HepG2 (cell line): ENCODE measurements around the gene AP5B1.

Experiments
- ESRRA ChIP-seq: sonication (generic); formaldehyde crosslinking; IDR thresholded peaks from 2 replicates; pipeline ENCODE4 v1.5.1; 2020; ENCODE audit warnings: mild to moderate bottlenecking, low read depth, missing genetic modification reagents
- PTBP1 ChIP-seq: fragments of 200-400 bp; formaldehyde crosslinking; IDR thresholded peaks from 2 replicates; pipeline ENCODE4 v1.6.1; 2018; ENCODE audit warnings: low read length, low read depth; ENCODE audit not compliant: poor library complexity, severe bottlenecking
- TEAD2 ChIP-seq: sonication (generic); formaldehyde crosslinking; IDR thresholded peaks from 2 replicates; pipeline ENCODE4 v1.9.0; 2021; ENCODE audit warnings: missing genetic modification reagents
- THAP7 ChIP-seq: sonication (generic); formaldehyde crosslinking; IDR thresholded peaks from 2 replicates; pipeline ENCODE4 v1.8.1; 2023; ENCODE audit warnings: mild to moderate bottlenecking, missing genetic modification reagents
- ZBTB44 ChIP-seq: sonication (generic); formaldehyde crosslinking; IDR thresholded peaks from 2 replicates; pipeline ENCODE4 v1.4.0; 2020; ENCODE audit warnings: missing genetic modification reagents
- ZNF75D ChIP-seq: sonication (generic); formaldehyde crosslinking; IDR thresholded peaks from 2 replicates; pipeline ENCODE4 v1.8.1; 2023; ENCODE audit warnings: missing genetic modification reagents, mild to moderate bottlenecking, borderline replicate concordance
- TF ChIP-seq, protein P1 (sequence below), 2 experiments: sonication (generic) in 1 of 2; formaldehyde crosslinking in 1 of 2; IDR thresholded peaks; 2 replicates each; pipeline versions ENCODE4 v1.5.1 to v1.6.1; 2011 to 2020; ENCODE audit warnings: borderline replicate concordance in 1 of 2, low read depth in 1 of 2, low read length in 1 of 2, mild to moderate bottlenecking in 1 of 2, missing genetic modification reagents in 1 of 2, moderate library complexity in 1 of 2
- TF ChIP-seq, protein P2 (sequence below): sonication (generic); formaldehyde crosslinking; IDR thresholded peaks from 2 replicates; pipeline ENCODE4 v1.5.0; 2020; ENCODE audit warnings: mild to moderate bottlenecking, missing genetic modification reagents, moderate library complexity

DNA sequence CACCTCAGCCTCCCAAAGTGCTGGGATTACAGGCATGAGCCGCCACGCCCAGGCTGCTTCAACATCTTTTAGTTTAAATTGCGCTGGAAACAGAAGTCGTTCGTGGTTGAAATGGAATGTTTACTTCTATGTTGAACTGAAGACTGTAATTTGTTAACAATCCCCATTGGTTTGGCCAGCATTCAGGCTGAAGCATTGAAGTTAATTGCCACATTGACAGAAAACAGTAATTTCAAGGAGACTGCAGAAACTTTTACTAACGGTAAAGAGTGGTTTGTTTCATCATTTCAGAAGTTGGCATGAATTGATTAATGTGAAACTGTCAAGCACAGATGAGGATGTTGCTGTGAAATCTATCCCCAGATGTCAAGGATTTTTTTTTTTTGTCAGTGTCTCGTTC is 14.2 kb downstream of the AP5B1 start:
- TF ChIP-seq TEAD2 (CRISPR knock-in tag) (no peak), THAP7 (CRISPR knock-in tag) (no peak), PTBP1 (no peak), ESRRA (CRISPR knock-in tag) (no peak), ZBTB44 (CRISPR knock-in tag) (no peak), ZNF75D (CRISPR knock-in tag) (no peak)
- TF ChIP-seq, protein P1, sequence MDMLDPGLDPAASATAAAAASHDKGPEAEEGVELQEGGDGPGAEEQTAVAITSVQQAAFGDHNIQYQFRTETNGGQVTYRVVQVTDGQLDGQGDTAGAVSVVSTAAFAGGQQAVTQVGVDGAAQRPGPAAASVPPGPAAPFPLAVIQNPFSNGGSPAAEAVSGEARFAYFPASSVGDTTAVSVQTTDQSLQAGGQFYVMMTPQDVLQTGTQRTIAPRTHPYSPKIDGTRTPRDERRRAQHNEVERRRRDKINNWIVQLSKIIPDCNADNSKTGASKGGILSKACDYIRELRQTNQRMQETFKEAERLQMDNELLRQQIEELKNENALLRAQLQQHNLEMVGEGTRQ (IDR thresholded peaks at IDR 0.05; ENCODE audit: low read depth, low read length): no peak
- TF ChIP-seq, protein P1 (CRISPR knock-in tag; IDR thresholded peaks at IDR 0.05; ENCODE audit: borderline replicate concordance): no peak
- TF ChIP-seq, protein P2, sequence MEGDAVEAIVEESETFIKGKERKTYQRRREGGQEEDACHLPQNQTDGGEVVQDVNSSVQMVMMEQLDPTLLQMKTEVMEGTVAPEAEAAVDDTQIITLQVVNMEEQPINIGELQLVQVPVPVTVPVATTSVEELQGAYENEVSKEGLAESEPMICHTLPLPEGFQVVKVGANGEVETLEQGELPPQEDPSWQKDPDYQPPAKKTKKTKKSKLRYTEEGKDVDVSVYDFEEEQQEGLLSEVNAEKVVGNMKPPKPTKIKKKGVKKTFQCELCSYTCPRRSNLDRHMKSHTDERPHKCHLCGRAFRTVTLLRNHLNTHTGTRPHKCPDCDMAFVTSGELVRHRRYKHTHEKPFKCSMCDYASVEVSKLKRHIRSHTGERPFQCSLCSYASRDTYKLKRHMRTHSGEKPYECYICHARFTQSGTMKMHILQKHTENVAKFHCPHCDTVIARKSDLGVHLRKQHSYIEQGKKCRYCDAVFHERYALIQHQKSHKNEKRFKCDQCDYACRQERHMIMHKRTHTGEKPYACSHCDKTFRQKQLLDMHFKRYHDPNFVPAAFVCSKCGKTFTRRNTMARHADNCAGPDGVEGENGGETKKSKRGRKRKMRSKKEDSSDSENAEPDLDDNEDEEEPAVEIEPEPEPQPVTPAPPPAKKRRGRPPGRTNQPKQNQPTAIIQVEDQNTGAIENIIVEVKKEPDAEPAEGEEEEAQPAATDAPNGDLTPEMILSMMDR (CRISPR knock-in tag): no peak
